ENCODE measurements around the gene AGO3. TPM values are rescaled to one million over a fixed set of nuclear protein-coding genes. Genes with fewer than 3 reads are reported as not detected.

Gene AGO3
- total RNA-seq, 1 donor from 2014 or later = 9.9 TPM

- TF ChIP-seq CTCF (IDR thresholded peaks at IDR 0.05; ENCODE audit: insufficient read depth, low read length, poor library complexity, severe bottlenecking) = no peak
- Histone ChIP-seq H3K36me3 (ENCODE audit: control insufficient read depth, insufficient read depth, low read length) (peaks cover 3% of the 10 kb centered on the region), H3K27me3 (ENCODE audit: control insufficient read depth, insufficient read depth, low read length) (no peaks in the 10 kb centered on the region), H3K4me3 (ENCODE audit: low read depth, low read length) (no peak overlapping the region)
- no peak for DNase-seq (ENCODE audit: low read depth)
These were observed 169.5 kb downstream of the AGO3 start for GRCh38 chr1:36100376-36100775.

GRCh38 chr1:36101546-36101945 lies 170.6 kb downstream of the AGO3 start:
- DNase-seq (ENCODE audit: low read depth) = no peak
- TF ChIP-seq CTCF (IDR thresholded peaks at IDR 0.05; ENCODE audit: insufficient read depth, low read length, poor library complexity, severe bottlenecking) = no peak
- no peak overlapping the region for H3K4me3 ChIP-seq (ENCODE audit: low read depth, low read length)
- peaks cover 2% of the 10 kb centered on the region for H3K36me3 ChIP-seq (ENCODE audit: control insufficient read depth, insufficient read depth, low read length)
- no peaks in the 10 kb centered on the region for H3K27me3 ChIP-seq (ENCODE audit: control insufficient read depth, insufficient read depth, low read length)

GRCh38 chr1:36106269-36106668 lies 175.4 kb downstream of the AGO3 start:
- Histone ChIP-seq H3K36me3 (ENCODE audit: control insufficient read depth, insufficient read depth, low read length) (no peaks in the 10 kb centered on the region), H3K27me3 (ENCODE audit: control insufficient read depth, insufficient read depth, low read length) (no peaks in the 10 kb centered on the region), H3K4me3 (ENCODE audit: low read depth, low read length) (no peak overlapping the region)
- no peak for DNase-seq (ENCODE audit: low read depth)
- no peak for TF ChIP-seq CTCF (IDR thresholded peaks at IDR 0.05; ENCODE audit: insufficient read depth, low read length, poor library complexity, severe bottlenecking)

- Histone ChIP-seq H3K36me3 (ENCODE audit: control insufficient read depth, insufficient read depth, low read length) (no peaks in the 10 kb centered on the region), H3K4me3 (ENCODE audit: low read depth, low read length) (no peak overlapping the region), H3K27me3 (ENCODE audit: control insufficient read depth, insufficient read depth, low read length) (no peaks in the 10 kb centered on the region)
- TF ChIP-seq CTCF (IDR thresholded peaks at IDR 0.05; ENCODE audit: insufficient read depth, low read length, poor library complexity, severe bottlenecking) = no peak
- no peak for DNase-seq (ENCODE audit: low read depth)
These were observed 176.5 kb downstream of the AGO3 start for GRCh38 chr1:36107394-36107793.

GRCh38 chr1:36108314-36108713 lies 177.4 kb downstream of the AGO3 start:
- DNase-seq (ENCODE audit: low read depth) = no peak
- TF ChIP-seq CTCF (IDR thresholded peaks at IDR 0.05; ENCODE audit: insufficient read depth, low read length, poor library complexity, severe bottlenecking) = no peak
- H3K4me3 ChIP-seq (ENCODE audit: low read depth, low read length) = no peak overlapping the region
- H3K36me3 ChIP-seq (ENCODE audit: control insufficient read depth, insufficient read depth, low read length) = no peaks in the 10 kb centered on the region
- no peaks in the 10 kb centered on the region for H3K27me3 ChIP-seq (ENCODE audit: control insufficient read depth, insufficient read depth, low read length)

- Histone ChIP-seq H3K4me3 (ENCODE audit: low read depth, low read length) (no peak overlapping the region), H3K27me3 (ENCODE audit: control insufficient read depth, insufficient read depth, low read length) (no peaks in the 10 kb centered on the region), H3K36me3 (ENCODE audit: control insufficient read depth, insufficient read depth, low read length) (no peaks in the 10 kb centered on the region)
- TF ChIP-seq CTCF (IDR thresholded peaks at IDR 0.05; ENCODE audit: insufficient read depth, low read length, poor library complexity, severe bottlenecking) = no peak
- DNase-seq (ENCODE audit: low read depth) = peak; percentile 61
These were observed 178.3 kb downstream of the AGO3 start for GRCh38 chr1:36109041-36109679.

Data from kidney epithelial cell (primary cell).